OCI-LY3 (cell line): ENCODE results near the gene TCF25.

Experiments used
- CTCF ChIP-seq: fragments of 200-600, 300-600 bp; sonication (generic); IDR thresholded peaks from 2 replicates; pipeline ENCODE4 v1.5.1; 2014; ENCODE audit warnings: antibody characterized with exemption, low read length, low read depth
- EZH2phosphoT487 ChIP-seq: fragments of 200-600 bp; shearing (Covaris generic); IDR thresholded peaks from 2 replicates; pipeline ENCODE4 v1.6.1; 2018; ENCODE audit warnings: antibody characterized with exemption, mixed run types, low read depth

- no peak for TF ChIP-seq CTCF
- no peak for TF ChIP-seq EZH2phosphoT487
These were observed 81.1 kb downstream of the TCF25 start for GRCh38 chr16:89954462-89954861.
